Neural progenitor cell (in vitro differentiated cells): ENCODE data around the gene LATS2.

ENCODE experiments used
- EZH2 ChIP-seq: fragments of 200-600 bp; sonication (generic); IDR thresholded peaks from 2 replicates; pipeline ENCODE4 v1.6.1; 2017; ENCODE audit warnings: antibody characterized with exemption, mild to moderate bottlenecking, moderate library complexity
- EZH2phosphoT487 ChIP-seq: fragments of 200-600 bp; sonication (generic); IDR thresholded peaks from 2 replicates; pipeline ENCODE4 v1.6.1; 2017; ENCODE audit warnings: antibody characterized with exemption
- TF ChIP-seq, protein P1 (sequence below): fragments of 200-600 bp; sonication (generic); IDR thresholded peaks from 2 replicates; pipeline ENCODE4 v1.5.1; 2017; ENCODE audit warnings: antibody characterized with exemption, mild to moderate bottlenecking

DNA sequence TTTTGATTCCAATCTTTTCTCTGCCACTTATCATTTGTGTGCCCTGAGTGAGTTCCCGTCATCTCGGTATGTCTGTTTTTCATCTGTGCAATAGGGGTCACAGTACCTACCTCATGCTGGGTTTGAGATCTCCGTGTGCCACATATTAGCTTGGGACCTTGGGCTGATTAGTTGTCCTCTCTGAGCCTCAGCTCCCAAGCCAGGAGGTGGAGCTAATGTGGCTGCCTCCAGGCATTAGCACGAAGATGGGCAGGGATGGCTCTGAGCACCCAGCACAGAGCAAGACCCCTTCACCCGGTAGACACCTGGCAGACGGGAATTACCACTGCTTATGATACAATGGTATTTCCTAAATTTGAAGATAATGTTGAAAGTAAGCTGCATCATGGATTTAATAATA lies 123.1 kb downstream of the LATS2 start:
- TF ChIP-seq, protein P1, sequence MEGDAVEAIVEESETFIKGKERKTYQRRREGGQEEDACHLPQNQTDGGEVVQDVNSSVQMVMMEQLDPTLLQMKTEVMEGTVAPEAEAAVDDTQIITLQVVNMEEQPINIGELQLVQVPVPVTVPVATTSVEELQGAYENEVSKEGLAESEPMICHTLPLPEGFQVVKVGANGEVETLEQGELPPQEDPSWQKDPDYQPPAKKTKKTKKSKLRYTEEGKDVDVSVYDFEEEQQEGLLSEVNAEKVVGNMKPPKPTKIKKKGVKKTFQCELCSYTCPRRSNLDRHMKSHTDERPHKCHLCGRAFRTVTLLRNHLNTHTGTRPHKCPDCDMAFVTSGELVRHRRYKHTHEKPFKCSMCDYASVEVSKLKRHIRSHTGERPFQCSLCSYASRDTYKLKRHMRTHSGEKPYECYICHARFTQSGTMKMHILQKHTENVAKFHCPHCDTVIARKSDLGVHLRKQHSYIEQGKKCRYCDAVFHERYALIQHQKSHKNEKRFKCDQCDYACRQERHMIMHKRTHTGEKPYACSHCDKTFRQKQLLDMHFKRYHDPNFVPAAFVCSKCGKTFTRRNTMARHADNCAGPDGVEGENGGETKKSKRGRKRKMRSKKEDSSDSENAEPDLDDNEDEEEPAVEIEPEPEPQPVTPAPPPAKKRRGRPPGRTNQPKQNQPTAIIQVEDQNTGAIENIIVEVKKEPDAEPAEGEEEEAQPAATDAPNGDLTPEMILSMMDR = no peak
- TF ChIP-seq EZH2phosphoT487 (no peak), EZH2 (no peak)
